NCI-H226 (cell line): Measurements from ENCODE around the gene SAFB2.

Source experiments
- DNase-seq: peaks from one replicate; pipeline ENCODE4 v3.0.0-alpha.2; 2015

SAFB2 gene

GRCh38 chr19:5605362-5605761 is 17.2 kb downstream of the SAFB2 start:
- no peak for DNase-seq

DNA sequence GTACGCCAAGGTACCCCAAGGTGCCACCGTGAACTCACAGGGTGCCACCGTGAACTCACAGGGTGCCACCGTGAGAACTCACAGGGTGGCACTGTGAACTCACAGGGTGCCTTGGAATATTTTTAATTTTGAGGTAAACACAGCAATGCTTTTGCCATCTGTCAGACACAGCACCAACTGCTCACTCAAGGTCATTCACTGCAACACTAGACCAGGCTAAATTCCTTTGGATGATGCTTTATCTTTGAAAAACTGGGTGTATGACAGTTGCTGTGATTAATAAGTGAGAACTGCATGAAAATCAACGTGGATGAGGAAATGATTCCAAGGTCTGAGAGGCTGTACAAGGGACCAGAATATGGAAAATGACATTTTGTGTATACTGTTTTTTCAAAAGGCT is 18.9 kb downstream of the SAFB2 start:
- no peak for DNase-seq

- DNase-seq: no peak
These were observed 21.8 kb downstream of the SAFB2 start for GRCh38 chr19:5600797-5601196.

DNA sequence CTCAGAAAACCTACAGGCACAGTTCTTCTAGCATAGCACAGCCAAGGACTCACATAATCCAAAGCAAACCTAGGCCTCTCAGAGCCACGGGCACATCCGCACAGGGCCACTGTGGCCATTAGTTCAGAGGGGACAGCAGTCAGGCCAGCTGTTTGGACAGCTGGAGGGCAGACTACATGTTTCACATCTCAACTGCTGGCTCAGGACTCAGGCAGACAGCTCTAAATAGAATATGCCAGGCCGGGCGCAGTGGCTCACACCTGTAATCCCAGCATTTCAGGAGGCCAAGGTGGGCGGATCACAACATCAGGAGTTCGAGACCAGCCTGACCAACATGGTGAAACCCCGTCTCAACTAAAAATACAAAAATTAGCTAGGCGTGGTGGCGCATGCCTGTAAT is 26.8 kb downstream of the SAFB2 start:
- DNase-seq: no peak

DNA sequence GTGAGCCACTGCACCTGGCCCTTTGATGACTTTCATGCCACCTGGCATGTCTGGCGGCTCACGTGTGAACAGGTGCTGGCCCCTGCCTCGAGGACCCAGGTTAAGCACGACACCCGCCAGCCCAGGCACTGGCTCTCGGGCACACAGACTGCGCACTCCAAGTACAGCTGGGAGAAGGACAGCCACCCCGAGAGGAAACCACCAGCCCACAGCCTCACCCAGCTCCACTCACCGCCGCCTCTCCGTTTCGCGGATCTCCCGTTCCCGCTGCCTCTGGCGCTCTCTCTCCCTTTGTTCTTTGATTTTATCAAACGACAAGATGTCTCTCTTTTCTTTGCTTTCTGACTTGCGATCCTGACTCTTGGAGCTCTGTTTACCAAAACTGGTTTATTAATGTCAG is 27.4 kb downstream of the SAFB2 start:
- DNase-seq: no peak

DNA sequence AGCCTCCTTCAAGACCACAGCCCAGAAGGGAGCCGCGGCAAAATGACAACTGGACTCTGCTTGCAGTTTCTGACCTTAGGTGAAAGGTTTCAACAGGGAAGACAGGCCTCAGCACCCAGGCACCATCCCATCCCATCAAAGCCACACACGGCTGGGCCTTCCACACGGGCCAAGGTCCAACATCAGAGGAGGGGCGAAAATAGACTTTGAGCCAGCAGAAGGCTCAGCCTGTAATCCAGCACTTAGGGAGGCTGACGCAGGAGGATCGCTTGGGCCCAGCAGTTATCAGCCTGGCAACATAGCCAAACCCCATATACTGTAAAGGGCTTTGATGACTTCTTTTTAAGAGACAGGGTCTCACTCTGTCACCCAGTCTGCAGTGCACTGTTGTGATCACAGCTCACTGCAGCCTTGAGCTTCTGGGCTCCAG is 28.0 kb downstream of the SAFB2 start:
- no peak for DNase-seq

- DNase-seq: no peak
These were observed 29.0 kb downstream of the SAFB2 start for GRCh38 chr19:5593343-5594255.

- DNase-seq: no peak
These were observed 29.8 kb downstream of the SAFB2 start for GRCh38 chr19:5592531-5593342.

GRCh38 chr19:5591476-5591875 is 31.1 kb downstream of the SAFB2 start:
- DNase-seq: no peak

- DNase-seq: no peak
These were observed 31.8 kb downstream of the SAFB2 start for GRCh38 chr19:5590865-5591154.

- DNase-seq: no peak
These were observed 32.3 kb downstream of the SAFB2 start for GRCh38 chr19:5590151-5590864.

GRCh38 chr19:5588906-5589676 is 33.5 kb downstream of the SAFB2 start:
- DNase-seq: no peak

- DNase-seq: no peak
These were observed 34.1 kb downstream of the SAFB2 start for GRCh38 chr19:5588441-5588840.

GRCh38 chr19:5587661-5588060 is 34.9 kb downstream of the SAFB2 start:
- DNase-seq: no peak

GRCh38 chr19:5587071-5587455 is 35.5 kb downstream of the SAFB2 start:
- DNase-seq: no peak

GRCh38 chr19:5586300-5587070 is 36.1 kb downstream of the SAFB2 start:
- DNase-seq: no peak

DNA sequence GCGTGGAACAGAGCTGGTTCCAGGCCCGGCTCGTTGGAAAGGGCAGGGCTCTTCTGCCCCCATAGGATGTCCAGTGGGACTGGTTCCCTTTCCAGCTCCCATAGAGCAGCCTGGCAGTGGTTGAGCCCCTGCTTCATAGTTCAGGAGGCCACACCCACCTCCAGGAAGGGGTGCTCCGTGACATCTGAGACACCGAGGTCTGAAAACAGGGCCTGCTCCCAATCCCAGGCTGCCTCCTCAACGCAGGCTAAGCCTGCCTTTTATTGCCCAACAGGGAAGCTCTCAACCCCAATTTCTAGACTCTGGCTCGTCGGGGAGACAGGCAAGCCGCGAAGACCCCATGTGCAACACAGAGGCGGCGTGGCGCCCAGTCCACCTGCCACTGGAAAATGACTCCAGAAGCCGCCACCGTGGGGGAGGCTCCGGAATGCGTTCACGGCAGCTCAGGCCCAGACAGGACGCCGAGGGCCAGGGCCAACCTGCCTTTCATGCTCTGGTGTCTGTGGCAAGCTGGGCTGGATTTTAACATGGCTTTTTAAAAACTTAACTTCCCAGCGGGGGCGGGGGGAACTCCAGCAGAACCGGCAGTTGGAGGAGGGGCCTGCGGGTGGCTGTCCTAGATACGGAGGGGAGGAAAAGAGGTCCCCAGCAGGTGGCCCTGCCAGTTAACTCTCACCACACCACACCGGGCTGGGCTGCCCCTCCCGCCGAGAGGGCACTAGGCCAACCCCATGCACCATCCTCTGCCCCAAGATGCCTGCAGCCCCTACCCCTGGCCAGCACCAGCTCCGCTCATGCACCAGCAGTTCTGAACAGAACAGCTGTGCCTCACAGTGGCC is 36.9 kb downstream of the SAFB2 start:
- DNase-seq: no peak

DNA sequence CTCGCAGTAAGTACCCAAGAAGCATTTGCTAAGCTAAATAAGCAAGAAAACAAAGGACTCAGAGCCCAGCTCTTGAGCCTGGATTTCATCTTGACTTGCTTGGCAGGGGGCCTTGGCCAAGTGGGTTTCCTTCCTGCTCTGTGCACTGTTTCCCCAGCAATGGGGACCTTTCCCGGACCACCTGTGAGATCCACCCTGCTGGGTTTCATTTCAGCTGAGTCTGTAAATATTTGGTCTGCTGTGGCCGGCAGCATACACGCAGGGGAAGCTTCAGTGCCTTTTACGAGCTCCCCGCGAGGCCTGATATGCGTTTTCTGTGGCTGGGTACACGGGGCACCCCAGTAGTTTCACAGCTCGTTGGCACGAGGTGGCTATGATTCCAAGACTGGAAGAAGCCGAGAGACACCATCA is 42.4 kb downstream of the SAFB2 start:
- no peak for DNase-seq

GRCh38 chr19:5579697-5580096 is 42.9 kb downstream of the SAFB2 start:
- no peak for DNase-seq

GRCh38 chr19:5579286-5579685 is 43.3 kb downstream of the SAFB2 start:
- DNase-seq: no peak
